ENCODE measurements around the gene EEF2. TPM values are rescaled to one million over a fixed set of nuclear protein-coding genes. Genes with fewer than 3 reads are reported as not detected.

Gene EEF2
- total and polyA plus RNA-seq, 4 experiments from 2014 or later, result 274 to 2,389 (median 1,518) TPM

DNA sequence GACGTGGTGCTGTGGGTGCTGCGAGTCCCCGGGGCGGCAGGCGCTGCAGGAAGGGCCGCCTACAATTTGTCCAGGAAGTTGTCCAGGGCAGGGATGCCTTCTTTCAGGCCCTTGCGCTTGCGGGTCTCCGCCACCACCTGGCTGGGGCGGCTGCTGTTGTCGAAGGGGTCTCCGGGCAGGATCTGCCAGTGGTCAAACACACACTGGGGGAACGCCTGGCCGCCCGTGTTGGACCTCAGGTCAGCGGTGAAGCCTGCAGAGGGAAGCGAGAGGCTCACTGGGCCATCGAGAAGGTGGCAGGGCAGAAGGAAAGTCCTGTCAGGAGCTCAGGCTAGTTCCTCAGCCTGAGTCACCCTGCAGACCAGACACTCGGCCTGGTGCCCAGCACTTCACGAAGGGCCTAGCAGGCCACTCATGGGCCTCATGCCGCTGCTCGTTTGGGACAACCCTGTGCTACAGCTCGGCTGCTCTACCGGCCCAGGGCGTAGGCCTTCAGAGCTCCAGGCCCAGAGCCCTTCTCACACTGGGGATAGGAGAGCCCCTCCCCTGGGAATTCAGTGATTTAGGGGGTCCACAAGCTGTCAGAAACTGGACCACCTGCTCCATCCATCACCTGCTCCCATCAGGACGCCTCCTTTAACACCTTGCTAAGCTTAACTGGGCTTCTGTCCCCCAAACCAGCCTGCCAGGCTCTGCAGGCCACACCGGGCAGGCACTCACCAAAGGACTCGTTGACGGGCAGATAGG is 8.6 kb downstream of the EEF2 start:
- H3K27me3 ChIP-seq (ENCODE audit: insufficient read depth, low read length), result no peaks in the 10 kb centered on the region
- Mint-ChIP-seq H3K9me3 (peaks cover 0 to 11% (median 0%) of the 10 kb centered on the region in 8 donors), H3K36me3 (peaks cover 27 to 50% of the 10 kb centered on the region in 2 donors), H3K27ac (peak overlapping the region in 2 of 7 donors; percentile 88 to 89), H3K4me1 (peaks cover 0 to 18% (median 3%) of the 10 kb centered on the region in 4 donors), H3K27me3 (no peaks in the 10 kb centered on the region), H3K4me3 (peak overlapping the region in 2 of 8 donors; percentile 13 to 25)
- H3K27ac ChIP-seq (ENCODE audit: low read depth, low read length), result no peak overlapping the region
- peaks cover 62% of the 10 kb centered on the region for H3K36me3 ChIP-seq (ENCODE audit: insufficient read depth, low read length)
- no peaks in the 10 kb centered on the region for H3K9me3 ChIP-seq (ENCODE audit: control insufficient read depth in 1 of 2, low read length in 2 of 2)
- peaks cover 10% of the 10 kb centered on the region for H3K4me1 ChIP-seq (ENCODE audit: insufficient read depth, low read length)
- no peak overlapping the region for H3K4me3 ChIP-seq (ENCODE audit: low read length in 2 of 2)
- ChIA-PET CTCF (ENCODE audit: partially characterized antibody) (interaction anchor here (0.8 kb wide), 1 partner anchor 11 kb away, joined by 4 read pairs; no protein-coding TSS in a partner anchor), POLR2A (ENCODE audit: partially characterized antibody) (interaction anchor here (2.2 to 3.5 kb wide), 2 partner anchors 8 to 11 kb away, joined by 10 to 26 read pairs; partner anchors contain the start of gene EEF2)
- intact Hi-C loops (cut with micrococcal nuclease), result no loop called here
- peak in 1 of 5 donors; percentile 14 for DNase-seq

DNA sequence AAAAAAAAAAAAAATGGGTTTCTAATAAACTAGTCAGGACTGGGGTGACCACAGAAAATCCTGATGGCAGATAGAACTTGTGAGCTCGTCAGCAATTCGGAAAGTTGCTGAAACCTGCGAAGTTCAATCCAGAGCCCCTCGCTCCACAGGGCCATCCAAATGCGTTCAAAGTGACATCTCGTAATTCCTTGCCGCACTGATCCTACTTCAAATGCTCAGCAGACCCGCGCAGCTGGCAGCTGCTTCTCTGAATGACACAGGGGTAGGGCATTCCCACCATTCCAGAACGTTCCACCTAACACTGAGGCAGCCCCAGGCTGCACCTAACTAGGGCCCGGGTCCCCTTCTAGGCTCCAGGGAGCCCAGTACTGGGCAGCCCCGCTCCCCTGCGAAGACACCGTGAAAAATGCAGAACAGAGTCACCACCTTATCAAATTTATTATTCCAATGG is 9.6 kb downstream of the EEF2 start:
- Mint-ChIP-seq H3K4me3 (peak overlapping the region in 1 of 8 donors; percentile 39), H3K9me3 (peaks cover 0 to 11% (median 0%) of the 10 kb centered on the region in 8 donors), H3K27ac (peak overlapping the region in 3 of 7 donors; percentile 43 to 89 (median 85)), H3K27me3 (no peaks in the 10 kb centered on the region), H3K36me3 (peaks cover 21 to 45% of the 10 kb centered on the region in 2 donors), H3K4me1 (peaks cover 2 to 15% (median 8%) of the 10 kb centered on the region in 4 donors)
- POLR2A ChIA-PET (ENCODE audit: partially characterized antibody), result interaction anchor here (0.6 to 3.5 kb wide), 3 partner anchors 9 to 151 kb away, joined by 4 to 26 read pairs (median 5); partner anchors contain the start of gene EEF2
- CTCF ChIA-PET (ENCODE audit: partially characterized antibody), result interaction anchor here (1.4 kb wide), 1 partner anchor 12 kb away, joined by 7 read pairs; no protein-coding TSS in a partner anchor
- H3K27ac ChIP-seq (ENCODE audit: low read depth, low read length), result no peak overlapping the region
- no peak overlapping the region for H3K4me3 ChIP-seq (ENCODE audit: low read length in 2 of 2)
- intact Hi-C loops (cut with micrococcal nuclease), result no loop called here
- no peaks in the 10 kb centered on the region for H3K27me3 ChIP-seq (ENCODE audit: insufficient read depth, low read length)
- DNase-seq, result no peak
- H3K36me3 ChIP-seq (ENCODE audit: insufficient read depth, low read length), result peaks cover 52% of the 10 kb centered on the region
- H3K4me1 ChIP-seq (ENCODE audit: insufficient read depth, low read length), result peaks cover 13% of the 10 kb centered on the region
- H3K9me3 ChIP-seq (ENCODE audit: control insufficient read depth in 1 of 2, low read length in 2 of 2), result no peaks in the 10 kb centered on the region

DNA sequence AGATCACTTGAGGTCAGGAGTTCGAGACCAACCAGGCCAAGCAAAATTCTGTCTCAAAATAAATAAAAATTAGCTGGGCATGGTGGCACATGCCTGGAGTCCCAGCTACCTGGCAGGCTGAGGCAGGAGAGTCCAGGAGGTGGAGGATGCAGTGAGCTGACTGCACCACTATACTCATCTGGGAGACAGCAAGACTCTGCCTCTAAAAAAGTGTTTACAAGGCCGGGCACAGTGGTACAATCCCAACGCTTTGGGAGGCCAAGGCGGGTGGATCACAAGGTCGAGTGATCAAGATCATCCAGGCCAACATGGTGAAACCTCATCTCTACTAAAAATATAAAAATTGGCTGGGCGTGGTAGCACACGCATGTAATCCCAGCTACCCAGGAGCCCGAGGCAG is 10.1 kb downstream of the EEF2 start:
- intact Hi-C loops (cut with micrococcal nuclease), result no loop called here
- CTCF ChIA-PET (ENCODE audit: partially characterized antibody), result interaction anchor here (1.4 kb wide), 1 partner anchor 13 kb away, joined by 7 read pairs; no protein-coding TSS in a partner anchor
- Histone ChIP-seq H3K4me1 (ENCODE audit: insufficient read depth, low read length) (peaks cover 12% of the 10 kb centered on the region), H3K27me3 (ENCODE audit: insufficient read depth, low read length) (no peaks in the 10 kb centered on the region), H3K27ac (ENCODE audit: low read depth, low read length) (no peak overlapping the region), H3K4me3 (ENCODE audit: low read length in 2 of 2) (no peak overlapping the region), H3K36me3 (ENCODE audit: insufficient read depth, low read length) (peaks cover 47% of the 10 kb centered on the region), H3K9me3 (ENCODE audit: control insufficient read depth in 1 of 2, low read length in 2 of 2) (no peaks in the 10 kb centered on the region)
- no peak overlapping the region for H3K4me3 Mint-ChIP-seq
- H3K4me1 Mint-ChIP-seq, result peaks cover 5 to 20% (median 12%) of the 10 kb centered on the region in 4 donors
- H3K27ac Mint-ChIP-seq, result peak overlapping the region in 2 of 7 donors; percentile 35 to 89
- H3K9me3 Mint-ChIP-seq, result peaks cover 0 to 11% (median 0%) of the 10 kb centered on the region in 8 donors
- DNase-seq, result no peak
- H3K27me3 Mint-ChIP-seq, result no peaks in the 10 kb centered on the region
- H3K36me3 Mint-ChIP-seq, result peaks cover 21 to 46% of the 10 kb centered on the region in 2 donors
- POLR2A ChIA-PET (ENCODE audit: partially characterized antibody), result interaction anchor here (0.8 to 3.5 kb wide), 2 partner anchors 10 to 13 kb away, joined by 4 to 26 read pairs; partner anchors contain the start of gene EEF2

DNA sequence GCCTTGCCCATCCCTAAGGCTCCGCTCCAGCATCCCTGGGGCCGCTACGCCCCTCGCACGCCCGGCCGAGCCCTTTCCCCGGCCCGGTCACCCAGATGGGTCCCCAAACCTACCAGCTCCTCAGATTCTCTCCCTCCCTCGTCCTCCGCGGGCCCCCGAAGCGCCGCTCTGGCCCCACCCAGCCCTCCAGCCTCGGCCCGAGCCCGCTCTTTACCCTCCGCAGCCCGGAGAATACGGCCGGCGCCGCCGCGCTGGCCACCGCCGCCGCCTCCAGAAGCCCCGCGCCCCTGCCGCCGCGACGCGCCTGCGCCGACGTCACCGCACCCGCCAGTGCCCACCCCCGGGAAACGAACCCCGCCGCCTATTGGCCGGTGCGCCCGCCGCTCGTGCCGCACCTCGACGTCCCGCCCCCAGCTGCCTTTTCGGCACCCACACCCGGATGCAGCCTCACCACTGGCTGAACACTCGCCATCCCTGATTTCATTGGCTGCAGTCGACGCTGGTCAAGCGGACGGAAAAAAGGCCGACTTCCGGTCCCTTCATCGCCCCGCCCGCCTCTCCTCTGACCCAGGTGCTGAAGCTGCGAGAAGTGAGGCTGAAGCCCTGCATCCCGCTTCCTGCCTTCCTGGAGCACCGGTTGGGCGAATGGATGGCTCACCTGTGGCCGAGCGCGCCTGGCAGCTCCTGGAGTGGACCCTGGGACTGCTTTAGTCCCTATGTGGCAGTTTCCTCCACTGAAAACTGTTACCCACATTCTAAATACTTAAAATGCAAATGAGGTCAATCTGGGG is 14.3 kb downstream of the EEF2 start, which contains the start of gene DAPK3:
Gene DAPK3, minus strand, starts transcription at position 292 of the 791 bp plus-strand sequence. CDS start 1,364 bp downstream, outside the sequence.
- peaks cover 11 to 34% (median 25%) of the 10 kb centered on the region in 4 donors for H3K4me1 Mint-ChIP-seq
- peak within 1 kb of the TSS; percentile 90 to 94 (median 92) for H3K27ac Mint-ChIP-seq
- intact Hi-C loops (cut with micrococcal nuclease), result loop anchor here (1.0 to 2.0 kb wide), 3 partner anchors 14 to 208 kb away; partner anchors contain the start of genes EEF2, MRPL54 and PIAS4

DNA sequence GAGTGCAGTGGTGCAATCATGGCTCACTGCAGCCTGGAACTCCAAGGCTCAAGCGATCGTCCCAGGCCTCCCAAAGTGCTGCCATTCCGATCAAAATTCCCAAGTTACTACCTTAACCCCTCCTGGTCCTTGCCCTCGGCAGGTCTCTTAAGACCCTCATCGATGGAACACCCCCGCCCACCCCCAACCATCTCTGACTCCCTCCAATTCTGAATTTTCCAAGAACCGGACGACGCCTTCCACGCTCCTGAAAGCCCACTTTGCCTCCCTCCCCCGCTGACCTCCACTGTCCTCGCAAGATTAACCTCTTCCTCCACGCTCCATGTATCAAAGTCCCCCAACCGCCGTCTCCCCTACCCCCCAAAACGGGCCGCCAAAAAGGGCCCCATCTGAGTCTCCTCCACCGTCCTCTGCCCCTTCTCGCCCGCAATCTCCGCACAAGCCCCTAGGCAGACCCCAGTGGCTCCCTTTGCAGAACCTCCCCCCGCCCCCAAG is 14.9 kb downstream of the EEF2 start:
- peaks cover 0 to 26% of the 10 kb centered on the region in 2 donors for H3K36me3 Mint-ChIP-seq
- no peak for DNase-seq
- H3K4me3 Mint-ChIP-seq, result peak overlapping the region; percentile 87 to 92 (median 91)
- H3K4me1 Mint-ChIP-seq, result peaks cover 11 to 34% (median 26%) of the 10 kb centered on the region in 4 donors
- peaks cover 25% of the 10 kb centered on the region for H3K4me1 ChIP-seq (ENCODE audit: insufficient read depth, low read length)
- POLR2A ChIA-PET (ENCODE audit: partially characterized antibody), result interaction anchor here (1.0 to 6.2 kb wide), 6 partner anchors 8 to 208 kb away, joined by 3 to 106 read pairs (median 4); partner anchors contain the start of genes EEF2, MRPL54 and PIAS4
- peak overlapping the region; percentile 86 for H3K27ac ChIP-seq (ENCODE audit: low read depth, low read length)
- no peaks in the 10 kb centered on the region for H3K27me3 Mint-ChIP-seq
- CTCF ChIA-PET (ENCODE audit: partially characterized antibody), result interaction anchor here (0.5 to 2.1 kb wide), 4 partner anchors 11 to 42 kb away, joined by 3 to 12 read pairs (median 6); partner anchors contain the start of gene EEF2
- H3K4me3 ChIP-seq (ENCODE audit: low read length in 2 of 2), result peak overlapping the region; percentile 74 to 78
- no peaks in the 10 kb centered on the region for H3K9me3 Mint-ChIP-seq
- H3K27me3 ChIP-seq (ENCODE audit: insufficient read depth, low read length), result no peaks in the 10 kb centered on the region
- H3K9me3 ChIP-seq (ENCODE audit: control insufficient read depth in 1 of 2, low read length in 2 of 2), result no peaks in the 10 kb centered on the region
- peaks cover 19% of the 10 kb centered on the region for H3K36me3 ChIP-seq (ENCODE audit: insufficient read depth, low read length)
- intact Hi-C loops (cut with micrococcal nuclease), result loop anchor here (2.0 kb wide), 1 partner anchor 208 kb away; the partner anchor contains the start of gene MRPL54
- peak overlapping the region; percentile 84 to 94 (median 92) for H3K27ac Mint-ChIP-seq

More for the DNA sequence above, 14.3 kb downstream of the EEF2 start, which contains the start of gene DAPK3:
- Histone ChIP-seq H3K27me3 (ENCODE audit: insufficient read depth, low read length) (no peaks in the 10 kb centered on the region), H3K36me3 (ENCODE audit: insufficient read depth, low read length) (peaks cover 22% of the 10 kb centered on the region), H3K4me1 (ENCODE audit: insufficient read depth, low read length) (peaks cover 25% of the 10 kb centered on the region), H3K27ac (ENCODE audit: low read depth, low read length) (peak within 1 kb of the TSS; percentile 86), H3K4me3 (ENCODE audit: low read length in 2 of 2) (peak within 1 kb of the TSS; percentile 74 to 78), H3K9me3 (ENCODE audit: control insufficient read depth in 1 of 2, low read length in 2 of 2) (no peaks in the 10 kb centered on the region)
- no peaks in the 10 kb centered on the region for H3K27me3 Mint-ChIP-seq
- peaks cover 0 to 3% (median 0%) of the 10 kb centered on the region in 8 donors for H3K9me3 Mint-ChIP-seq
- H3K36me3 Mint-ChIP-seq, result peaks cover 0 to 29% of the 10 kb centered on the region in 2 donors
- DNase-seq, result peak; percentile 85 to 87 (median 85)
- POLR2A ChIA-PET (ENCODE audit: partially characterized antibody), result interaction anchor here (1.0 to 6.2 kb wide), 7 partner anchors 8 to 208 kb away, joined by 3 to 106 read pairs (median 4); partner anchors contain the start of genes EEF2, MRPL54 and PIAS4
- peak within 1 kb of the TSS; percentile 87 to 92 (median 91) for H3K4me3 Mint-ChIP-seq
- CTCF ChIA-PET (ENCODE audit: partially characterized antibody), result interaction anchor here (0.5 to 2.1 kb wide), 5 partner anchors 11 to 42 kb away, joined by 3 to 12 read pairs (median 4); partner anchors contain the start of gene EEF2
